ENCODE results near the gene TOP2A.

DNA sequence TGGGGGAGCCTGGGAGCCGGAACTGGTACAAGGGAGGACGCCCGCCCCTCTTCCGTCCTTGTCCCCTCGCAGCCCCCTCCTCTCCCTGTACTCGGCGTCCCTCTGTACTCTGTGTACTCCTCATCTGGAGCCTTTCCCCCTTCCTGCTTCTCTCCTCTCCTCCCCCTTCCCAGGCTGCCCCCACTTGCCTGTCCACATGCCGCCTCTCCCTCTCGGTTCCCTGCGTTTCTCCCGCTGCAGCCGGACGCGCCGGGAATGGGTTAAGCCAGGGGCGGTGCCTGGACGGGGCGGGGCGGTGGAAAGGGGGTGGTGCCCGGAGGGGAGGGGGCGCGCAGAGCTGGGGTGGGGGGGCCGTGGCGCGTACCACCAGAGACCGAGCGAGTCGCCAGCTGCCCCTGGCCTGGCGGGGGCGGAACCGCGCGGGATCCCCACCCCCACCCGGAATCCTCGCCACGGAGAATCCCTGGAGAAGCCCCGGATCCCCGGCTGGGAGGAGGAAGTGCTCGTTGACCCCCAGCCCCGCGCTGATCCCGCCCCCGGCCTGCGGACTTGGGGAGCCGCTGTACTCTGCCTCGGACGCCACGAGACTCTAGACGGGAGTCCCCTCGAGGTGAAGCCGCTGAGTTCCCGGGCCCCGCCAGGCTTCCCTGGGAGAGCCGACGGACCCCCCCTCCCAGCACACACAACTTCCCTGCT, 75.7 kb downstream of the TOP2A start:
- TF ChIP-seq, protein P1, sequence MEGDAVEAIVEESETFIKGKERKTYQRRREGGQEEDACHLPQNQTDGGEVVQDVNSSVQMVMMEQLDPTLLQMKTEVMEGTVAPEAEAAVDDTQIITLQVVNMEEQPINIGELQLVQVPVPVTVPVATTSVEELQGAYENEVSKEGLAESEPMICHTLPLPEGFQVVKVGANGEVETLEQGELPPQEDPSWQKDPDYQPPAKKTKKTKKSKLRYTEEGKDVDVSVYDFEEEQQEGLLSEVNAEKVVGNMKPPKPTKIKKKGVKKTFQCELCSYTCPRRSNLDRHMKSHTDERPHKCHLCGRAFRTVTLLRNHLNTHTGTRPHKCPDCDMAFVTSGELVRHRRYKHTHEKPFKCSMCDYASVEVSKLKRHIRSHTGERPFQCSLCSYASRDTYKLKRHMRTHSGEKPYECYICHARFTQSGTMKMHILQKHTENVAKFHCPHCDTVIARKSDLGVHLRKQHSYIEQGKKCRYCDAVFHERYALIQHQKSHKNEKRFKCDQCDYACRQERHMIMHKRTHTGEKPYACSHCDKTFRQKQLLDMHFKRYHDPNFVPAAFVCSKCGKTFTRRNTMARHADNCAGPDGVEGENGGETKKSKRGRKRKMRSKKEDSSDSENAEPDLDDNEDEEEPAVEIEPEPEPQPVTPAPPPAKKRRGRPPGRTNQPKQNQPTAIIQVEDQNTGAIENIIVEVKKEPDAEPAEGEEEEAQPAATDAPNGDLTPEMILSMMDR (IDR thresholded peaks at IDR 0.05): no peak
- no peak for TF ChIP-seq POLR2A (IDR thresholded peaks at IDR 0.05)

All from testis (tissue), 2 donors.